Fibroblast of skin of right biceps (primary cell): ENCODE measurements around the gene TTLL10.
"Not testable (repeated sequence)": the region's sequence is repeated elsewhere in the genome, so short reads cannot be mapped to it uniquely, and the experiment has no call there.

Experiments
- DNase-seq: peaks from one replicate; pipeline ENCODE4 v3.0.0-alpha.2; 2013

TTLL10 gene

DNA sequence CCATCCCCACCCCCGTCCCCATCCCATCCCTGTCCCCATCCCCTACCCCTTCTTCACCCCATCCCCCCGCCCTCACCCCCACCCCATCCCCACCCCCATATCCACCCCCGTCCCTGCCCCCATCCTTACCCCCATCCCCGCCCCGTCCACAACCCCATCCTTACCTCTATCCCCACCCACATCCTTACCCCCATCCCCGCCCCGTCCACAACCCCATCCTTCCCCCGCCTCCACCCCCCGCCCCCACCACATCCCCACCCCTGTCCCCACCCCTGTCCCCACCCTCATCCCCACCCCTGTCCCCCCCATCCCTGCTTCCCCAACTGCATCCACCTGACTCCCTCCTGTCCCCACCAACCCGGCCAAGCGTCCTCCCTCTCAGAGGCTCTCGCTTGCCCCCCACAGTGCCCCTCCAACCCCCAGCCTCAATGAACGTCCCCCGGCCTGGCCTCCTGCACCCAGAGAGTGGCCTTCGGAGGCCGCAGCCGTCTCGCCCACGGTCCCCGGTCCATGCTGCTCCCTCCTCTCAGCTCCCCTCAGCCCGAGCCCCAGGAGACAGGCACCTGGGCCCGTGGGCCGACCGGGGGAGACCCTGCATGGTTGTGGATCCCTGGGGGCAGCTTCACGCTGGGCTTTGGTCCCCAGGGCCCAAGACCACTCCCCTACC is 32.3 kb upstream of the TTLL10 start:
- DNase-seq = no peak

DNA sequence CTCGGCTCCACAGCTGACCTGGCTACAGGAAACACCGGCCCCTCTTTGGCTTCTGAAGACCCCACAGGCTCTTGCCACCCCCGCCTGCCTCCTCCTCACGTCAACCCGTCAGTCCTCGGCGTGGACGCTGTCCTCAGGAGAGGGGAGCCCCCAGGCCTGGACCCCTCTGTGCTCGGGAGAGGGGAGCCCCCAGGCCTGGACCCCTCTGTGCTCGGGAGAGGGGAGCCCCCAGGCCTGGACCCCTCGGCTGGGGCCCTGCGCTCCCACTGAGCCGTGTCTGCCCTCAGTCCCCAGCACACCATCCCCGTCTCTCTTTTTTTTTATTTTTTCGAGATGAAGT is 31.8 kb upstream of the TTLL10 start:
- no peak for DNase-seq

DNA sequence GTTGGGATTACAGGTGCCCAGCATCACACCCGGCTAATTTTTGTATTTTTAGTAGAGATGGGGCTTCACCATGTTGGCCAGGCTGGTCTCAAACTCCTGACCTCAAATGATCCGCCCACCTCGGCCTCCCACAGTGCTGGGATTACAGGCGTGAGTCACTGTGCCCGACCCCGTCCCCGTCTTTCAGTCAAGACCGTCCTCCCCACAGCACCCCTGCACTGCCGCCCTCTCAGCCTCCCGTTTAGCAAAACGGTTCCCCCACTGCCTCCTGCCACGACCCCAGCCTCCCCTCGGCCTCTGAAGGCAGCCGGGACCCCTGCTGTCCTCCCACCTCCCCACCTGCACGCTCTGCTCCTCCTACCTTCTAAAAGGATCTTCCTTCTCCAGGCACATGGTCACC is 31.3 kb upstream of the TTLL10 start:
- not testable (repeated sequence) for DNase-seq

DNA sequence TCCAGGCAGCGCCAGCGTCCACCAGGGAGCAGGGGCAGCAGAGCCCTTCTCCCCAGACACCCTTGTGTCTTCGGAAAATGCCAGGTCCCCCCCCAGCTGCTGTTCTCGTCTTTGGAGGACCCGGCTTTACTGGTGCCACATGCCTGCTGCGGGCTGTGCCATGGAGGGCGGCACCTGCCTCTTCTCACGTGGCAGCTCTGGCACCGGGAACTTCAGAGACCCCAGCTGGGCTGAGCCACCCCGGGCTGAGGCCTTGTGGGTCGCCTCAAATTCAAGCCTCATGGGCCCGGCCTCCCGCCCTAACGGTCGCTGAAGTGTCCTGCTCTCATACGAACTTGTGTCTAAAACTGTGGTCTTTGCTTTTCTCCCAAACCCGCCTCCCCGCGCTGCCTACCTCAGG is 30.8 kb upstream of the TTLL10 start:
- no peak for DNase-seq

DNA sequence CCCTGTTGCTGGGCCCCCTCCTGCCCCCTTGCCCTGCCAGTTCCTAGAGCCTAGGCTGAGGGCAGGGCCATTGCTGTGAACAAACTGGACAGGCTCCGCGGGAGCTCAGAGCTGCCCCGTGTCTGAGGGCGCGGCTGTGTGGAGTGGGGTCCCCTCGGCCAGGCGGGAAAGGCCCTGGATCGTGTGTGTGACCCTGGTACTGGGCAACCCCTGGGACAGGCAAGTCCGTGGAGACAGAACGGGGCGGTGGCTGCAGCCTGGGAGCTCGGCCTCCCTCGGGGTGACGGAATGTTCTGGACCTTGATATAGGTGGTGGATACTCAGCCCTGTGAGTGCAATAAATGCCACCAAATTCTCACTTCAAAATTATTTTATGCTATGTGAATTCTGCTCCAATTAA is 30.0 kb upstream of the TTLL10 start:
- no peak for DNase-seq

DNA sequence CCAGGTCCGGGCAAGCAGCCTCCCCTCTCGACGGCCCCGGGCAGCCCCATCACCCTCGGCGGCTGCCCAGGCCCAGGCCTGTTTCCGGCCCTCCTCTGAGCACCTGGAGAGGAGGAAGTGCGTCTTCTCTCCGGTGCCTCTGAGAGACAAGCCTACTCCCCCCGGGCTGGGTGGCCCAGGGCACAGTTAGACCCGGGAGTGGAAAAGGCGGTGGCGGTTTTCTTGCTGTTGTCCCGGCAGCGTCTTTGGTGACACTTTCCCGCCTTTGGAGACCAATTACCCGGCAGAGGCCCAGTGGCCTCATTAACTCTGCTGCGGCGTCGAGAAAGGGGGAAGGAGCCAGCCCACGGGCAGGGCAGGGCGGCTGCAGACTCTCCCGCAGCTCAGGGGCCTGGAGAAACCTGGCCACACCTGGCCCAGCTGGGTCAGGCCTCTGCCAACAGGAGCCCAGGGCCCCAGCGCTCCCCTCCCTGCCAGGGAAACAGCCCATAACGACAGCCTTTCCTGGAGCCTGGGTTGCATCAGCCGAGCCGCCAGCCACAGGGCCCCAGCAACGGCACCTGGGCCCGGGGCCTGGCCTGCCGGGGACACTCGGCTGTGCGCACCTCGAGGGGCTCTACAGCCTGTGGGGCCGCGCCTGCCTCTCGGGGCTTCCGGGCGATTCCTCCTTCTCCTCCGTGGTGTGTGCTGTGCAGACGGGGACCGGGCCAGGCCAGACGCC is 29.4 kb upstream of the TTLL10 start:
- DNase-seq = no peak

DNA sequence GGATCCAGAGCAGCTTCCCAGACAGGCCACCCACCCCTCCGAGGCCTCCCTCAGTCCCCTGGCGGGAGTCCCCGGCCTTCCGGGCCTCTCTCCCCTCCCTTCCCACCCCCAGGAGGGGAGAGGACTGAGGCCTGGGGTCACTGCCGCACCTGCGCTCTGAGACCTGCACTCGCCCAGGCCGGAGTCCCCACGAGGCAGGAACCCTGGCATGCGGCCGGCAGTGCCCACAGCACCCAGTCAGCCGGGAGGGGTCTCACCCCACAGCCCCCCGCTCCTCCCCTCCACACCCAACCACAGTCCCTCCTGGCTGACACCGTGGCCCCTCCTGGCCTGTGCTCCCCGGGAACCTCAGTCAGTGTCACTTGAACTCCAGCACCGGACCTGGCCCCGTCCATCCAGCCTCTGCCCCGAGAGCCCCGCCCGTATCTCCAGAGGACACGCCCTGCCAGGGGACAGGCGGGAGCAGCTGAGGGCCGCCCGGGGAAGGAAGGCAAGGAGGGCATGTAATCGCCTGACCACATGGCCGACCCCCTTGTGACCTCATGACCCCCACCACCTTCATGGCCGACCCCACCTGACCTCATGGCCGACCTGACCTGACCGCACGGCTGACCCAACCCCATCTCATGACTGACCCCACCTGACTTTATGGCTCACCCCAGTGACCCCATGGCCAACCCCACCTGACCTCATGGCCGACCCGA is 28.7 kb upstream of the TTLL10 start:
- DNase-seq = no peak

DNA sequence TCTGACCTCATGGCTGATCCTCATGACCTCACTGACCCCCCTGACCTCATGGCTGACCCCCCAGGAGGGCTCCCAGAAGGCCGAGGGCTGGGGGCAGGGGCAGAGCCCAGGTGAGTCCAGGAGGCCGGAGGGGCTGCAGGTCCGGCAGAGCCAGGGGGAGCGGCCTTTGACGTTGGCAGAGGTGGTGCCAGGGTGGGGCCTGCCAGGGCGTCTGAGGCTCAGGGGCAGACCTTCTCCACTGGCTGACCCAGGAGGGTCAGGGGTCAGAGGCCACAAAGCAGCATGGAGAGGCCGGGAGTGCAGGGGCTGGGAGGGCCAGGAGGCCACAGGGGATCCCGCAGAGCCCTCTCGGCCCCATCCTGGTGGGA is 28.1 kb upstream of the TTLL10 start:
- no peak for DNase-seq

DNA sequence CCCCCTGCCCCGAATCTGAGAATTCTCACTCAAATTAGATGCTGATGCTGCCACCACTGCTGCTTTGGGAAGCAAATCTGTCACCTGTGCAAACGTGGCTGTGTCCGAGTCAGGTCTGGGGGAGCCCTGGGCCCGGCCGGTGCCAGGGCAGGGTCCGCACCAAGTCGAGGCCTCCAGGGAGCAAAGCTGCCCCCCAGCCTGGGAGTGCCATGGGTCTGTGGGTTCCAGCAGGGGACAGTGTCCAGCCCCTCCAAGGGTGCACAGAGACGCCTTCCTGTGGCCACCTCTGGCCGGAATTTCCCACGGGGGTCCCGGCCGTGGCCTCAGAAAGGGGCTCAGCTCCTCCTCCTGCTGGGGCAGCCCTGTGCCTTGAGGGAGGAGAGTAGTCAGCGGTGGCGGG is 27.7 kb upstream of the TTLL10 start:
- no peak for DNase-seq

DNA sequence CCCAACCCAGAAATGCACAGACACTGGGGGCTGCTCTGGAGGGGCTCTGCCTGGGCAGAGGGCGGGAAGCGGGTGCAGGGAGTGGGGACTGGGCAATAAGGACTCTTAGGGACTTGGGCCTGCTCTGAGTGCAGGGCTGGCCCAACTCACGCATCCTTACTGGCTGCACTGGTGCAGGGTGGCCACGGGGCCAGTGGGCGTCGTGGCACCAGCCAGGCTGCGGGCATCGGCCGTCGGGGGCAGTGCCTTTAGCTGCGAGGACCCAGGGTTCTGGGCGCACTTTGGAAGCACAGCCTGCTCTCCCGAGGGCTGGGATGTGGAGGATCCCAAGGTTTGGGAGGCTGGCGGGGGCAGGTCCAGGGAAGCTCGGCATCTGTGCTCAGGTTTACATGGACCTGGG is 27.1 kb upstream of the TTLL10 start:
- DNase-seq = no peak

GRCh38 chr1:1148061-1148460 is 25.6 kb upstream of the TTLL10 start:
- DNase-seq = no peak

DNA sequence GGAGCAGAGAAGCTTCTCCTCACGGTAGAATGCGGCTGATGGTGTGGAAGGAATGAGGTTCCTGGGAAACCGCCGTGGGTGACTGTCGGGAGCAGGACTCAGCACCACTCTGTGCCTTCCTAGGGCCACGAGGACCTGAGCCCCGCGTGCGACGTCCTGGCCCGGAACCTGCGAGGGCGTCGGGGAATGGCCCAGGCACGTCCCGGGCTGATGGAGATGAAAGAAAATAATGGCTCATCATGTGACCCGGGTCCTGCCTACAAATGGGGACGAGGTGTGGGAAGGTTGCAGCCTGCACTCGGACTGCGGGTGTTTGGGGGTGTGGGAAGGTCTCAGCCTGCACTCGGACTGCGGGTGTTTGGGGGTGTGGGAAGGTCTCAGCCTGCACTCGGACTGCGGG is 25.1 kb upstream of the TTLL10 start:
- no peak for DNase-seq

- DNase-seq = no peak
These were observed 24.3 kb upstream of the TTLL10 start for GRCh38 chr1:1149416-1149815.

GRCh38 chr1:1150100-1150499 is 23.6 kb upstream of the TTLL10 start:
- DNase-seq = no peak

GRCh38 chr1:1151306-1151705 is 22.4 kb upstream of the TTLL10 start:
- DNase-seq = no peak

- DNase-seq = not testable (repeated sequence)
These were observed 21.2 kb upstream of the TTLL10 start for GRCh38 chr1:1152431-1152830.

GRCh38 chr1:1153215-1153614 is 20.5 kb upstream of the TTLL10 start:
- not testable (repeated sequence) for DNase-seq

DNA sequence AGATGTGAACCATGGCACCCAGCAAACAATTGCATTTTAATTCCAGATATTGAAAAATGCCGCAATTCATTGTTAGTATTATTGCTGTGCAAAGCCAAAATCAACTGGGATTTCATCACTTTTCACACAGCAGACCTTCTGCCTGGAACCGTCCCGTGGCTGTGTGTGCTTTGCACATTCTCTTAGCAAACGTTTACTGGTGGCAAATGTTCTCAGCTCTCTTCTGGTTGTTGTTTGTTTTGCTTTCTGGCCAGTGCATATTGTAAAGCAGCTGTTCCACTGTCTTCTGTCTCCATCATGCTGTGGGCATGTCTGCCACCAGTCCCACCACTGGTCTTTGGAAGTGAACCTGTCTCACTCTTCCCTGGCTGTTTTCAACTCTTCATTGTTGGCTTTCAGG is 19.8 kb upstream of the TTLL10 start:
- DNase-seq = no peak

DNA sequence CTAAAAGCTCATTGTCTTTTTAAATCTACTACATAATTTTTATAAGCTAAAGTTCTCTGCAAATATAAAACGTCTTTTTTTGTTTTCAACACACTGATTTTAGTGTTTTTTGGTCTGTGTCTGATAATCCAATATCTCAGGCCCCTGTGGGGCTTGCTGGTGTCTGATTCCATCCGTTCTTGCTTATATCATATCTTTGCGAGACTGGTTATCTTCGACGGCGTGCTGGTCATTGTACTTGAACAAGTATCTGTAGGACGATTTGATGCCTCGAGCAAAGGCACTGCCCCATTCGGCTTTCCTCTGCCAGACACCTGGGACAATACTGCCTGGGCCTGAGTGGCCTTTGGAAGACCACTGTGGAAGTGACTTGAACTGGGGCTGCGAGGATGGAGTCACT is 18.4 kb upstream of the TTLL10 start:
- no peak for DNase-seq

GRCh38 chr1:1156140-1157032 is 17.3 kb upstream of the TTLL10 start:
- DNase-seq = no peak

GRCh38 chr1:1157033-1157365 is 16.7 kb upstream of the TTLL10 start:
- no peak for DNase-seq

DNA sequence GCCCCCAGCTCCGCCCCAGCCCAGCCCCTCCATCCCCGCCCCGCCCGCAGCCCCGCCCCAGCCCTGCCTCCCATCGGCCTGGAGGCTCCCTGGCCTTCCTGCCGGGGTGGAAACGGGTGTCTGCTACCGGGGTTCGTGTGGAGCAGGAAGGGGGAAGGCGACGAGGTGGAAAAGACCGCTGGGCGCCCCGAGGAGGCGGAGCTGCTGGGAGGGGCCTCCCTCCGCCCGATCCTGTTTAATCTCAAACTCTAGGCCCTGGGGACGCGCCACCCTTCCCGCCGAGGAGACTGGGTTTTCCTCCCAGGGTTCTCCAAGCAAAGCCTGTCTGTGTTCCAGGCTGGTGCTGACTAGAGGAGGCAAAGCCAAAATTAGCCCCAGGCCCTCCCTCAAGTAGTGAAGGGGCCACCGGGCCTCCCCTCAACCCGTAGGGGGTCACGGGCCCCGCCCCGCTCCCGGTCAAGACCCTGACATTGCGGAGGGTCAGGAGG is 16.2 kb upstream of the TTLL10 start:
- peak; percentile 92 for DNase-seq
